ENCODE data around the gene KCNQ1.

DNA sequence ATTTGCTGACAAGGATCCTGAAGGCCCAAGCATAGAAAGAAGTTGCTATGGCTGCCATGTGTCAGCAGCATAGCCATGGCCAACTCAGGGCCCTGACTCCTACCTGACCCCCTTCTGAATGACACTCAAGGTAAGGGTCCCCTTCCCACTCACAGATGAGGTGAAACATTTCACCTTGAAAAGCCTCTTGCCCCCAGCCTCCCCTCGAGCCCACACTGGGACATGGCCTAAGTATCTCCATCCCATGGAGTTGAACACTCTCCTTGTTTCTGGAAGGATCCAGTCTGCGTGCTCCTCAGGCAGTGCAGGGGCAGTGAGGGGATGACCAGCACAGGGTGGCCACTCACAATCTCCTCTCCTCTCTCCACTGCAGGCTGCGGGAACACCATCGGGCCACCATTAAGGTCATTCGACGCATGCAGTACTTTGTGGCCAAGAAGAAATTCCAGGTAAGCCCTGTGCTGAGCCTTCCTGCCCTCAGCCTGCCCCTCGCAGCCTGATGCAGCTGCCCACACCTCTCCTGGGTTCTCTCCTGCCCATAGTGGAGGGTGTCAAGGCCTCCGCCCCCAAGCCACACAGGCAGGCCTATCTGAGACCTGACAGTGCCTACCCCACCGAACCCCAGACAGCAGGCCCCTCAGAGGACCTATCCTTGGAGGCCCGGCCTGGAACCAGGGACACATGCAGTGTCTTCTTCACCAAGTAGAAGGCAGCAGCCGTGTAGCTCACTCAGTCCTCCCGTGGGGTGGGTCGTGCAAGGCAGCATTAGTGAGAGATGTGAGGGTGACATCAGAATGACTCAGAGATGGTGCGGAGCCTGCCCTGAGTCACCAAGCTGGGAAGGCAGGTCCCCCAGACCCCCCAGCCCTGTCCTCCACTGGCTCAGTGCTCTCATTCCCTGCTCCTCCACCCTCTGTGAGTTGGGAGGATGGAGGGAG, 323.9 kb downstream of the KCNQ1 start:
- TF ChIP-seq, protein P1, sequence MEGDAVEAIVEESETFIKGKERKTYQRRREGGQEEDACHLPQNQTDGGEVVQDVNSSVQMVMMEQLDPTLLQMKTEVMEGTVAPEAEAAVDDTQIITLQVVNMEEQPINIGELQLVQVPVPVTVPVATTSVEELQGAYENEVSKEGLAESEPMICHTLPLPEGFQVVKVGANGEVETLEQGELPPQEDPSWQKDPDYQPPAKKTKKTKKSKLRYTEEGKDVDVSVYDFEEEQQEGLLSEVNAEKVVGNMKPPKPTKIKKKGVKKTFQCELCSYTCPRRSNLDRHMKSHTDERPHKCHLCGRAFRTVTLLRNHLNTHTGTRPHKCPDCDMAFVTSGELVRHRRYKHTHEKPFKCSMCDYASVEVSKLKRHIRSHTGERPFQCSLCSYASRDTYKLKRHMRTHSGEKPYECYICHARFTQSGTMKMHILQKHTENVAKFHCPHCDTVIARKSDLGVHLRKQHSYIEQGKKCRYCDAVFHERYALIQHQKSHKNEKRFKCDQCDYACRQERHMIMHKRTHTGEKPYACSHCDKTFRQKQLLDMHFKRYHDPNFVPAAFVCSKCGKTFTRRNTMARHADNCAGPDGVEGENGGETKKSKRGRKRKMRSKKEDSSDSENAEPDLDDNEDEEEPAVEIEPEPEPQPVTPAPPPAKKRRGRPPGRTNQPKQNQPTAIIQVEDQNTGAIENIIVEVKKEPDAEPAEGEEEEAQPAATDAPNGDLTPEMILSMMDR (IDR thresholded peaks at IDR 0.05), result no peak
- TF ChIP-seq EZH2 (IDR thresholded peaks at IDR 0.05; ENCODE audit: borderline replicate concordance, insufficient read depth, low read depth, low read length, poor library complexity, severe bottlenecking), result no peak

Measured in B cell (primary cell).